Measurements from ENCODE around the gene SPNS2.
"Not testable (repeated sequence)": the region's sequence is repeated elsewhere in the genome, so short reads cannot be mapped to it uniquely, and the experiment has no call there.

SPNS2 gene

DNA sequence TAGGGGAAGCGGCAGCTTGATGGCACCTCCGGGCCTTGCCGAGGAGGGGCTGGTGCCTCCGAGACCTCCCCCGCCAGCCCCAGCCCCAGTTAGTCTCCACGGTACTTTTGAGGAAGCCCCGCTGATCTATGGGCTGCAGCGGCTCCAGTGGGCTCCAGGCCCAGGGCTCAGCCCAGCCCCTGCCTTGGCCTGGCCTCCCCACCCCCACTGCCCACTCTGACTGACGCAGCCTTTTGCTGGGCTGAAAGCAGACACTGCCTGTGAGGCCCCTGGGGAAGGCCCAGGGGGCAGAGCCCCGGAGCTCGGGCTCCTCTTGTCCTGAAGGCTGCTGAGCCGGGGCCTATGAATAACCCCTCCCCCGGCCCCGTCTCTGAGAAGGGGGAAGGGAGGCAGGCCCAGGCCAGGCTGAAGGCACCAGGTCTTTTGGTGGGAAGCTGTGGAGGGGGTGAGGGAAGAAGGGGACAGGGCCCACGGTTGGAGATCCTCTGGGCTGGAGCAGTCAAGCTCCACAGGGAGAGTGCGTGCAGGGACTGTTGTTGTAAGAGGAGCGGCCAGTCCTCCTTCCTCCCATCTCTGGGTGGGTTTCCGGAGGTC is 78.1 kb downstream of the SPNS2 start:
- no peak for DNase-seq

DNA sequence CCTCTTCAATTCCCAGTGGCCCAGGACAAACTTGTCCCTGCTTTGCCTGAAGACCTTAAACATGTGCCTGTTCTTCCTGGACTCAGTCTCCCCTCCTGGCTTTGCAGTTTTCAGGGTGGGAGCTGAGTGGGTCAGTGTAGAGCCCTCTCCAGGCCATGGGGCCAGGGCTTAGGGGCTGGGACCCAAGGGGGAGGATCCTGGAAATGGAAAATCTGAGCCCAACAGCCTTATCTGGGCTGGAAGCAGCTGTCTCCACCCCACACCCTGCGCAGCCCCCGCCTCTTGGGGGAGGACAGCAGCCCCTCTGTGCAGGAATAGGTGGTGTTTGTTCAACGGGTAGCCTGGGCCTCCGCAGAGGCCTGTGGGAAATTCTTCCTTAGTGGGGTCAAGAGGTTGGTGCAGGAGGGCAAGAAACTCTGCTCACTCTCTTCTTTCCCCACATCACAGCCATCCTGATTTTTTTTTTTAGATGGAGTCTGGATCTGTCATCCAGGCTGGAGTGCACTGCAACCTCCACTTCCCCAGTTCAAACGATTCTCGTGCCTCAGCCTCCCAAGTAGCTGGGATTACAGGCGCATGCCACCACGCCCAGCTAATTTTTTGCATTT is 78.8 kb downstream of the SPNS2 start:
- no peak for DNase-seq

DNA sequence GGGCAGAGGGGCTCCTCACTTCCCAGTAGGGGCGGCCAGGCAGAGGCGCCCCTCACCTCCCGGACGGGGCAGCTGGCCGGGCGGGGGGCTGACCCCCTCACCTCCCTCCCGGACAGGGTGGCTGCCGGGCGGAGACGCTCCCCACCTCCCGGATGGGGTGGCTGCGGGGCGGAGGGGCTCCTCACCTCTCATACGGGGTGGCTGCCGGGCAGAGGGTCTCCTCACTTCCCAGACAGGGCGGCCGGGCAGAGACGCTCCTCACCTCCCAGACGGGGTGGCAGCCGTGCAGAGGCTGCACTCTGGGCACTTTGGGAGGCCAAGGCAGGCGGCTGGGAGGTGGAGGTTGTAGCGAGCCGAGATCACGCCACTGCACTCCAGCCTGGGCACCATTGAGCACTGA is 79.7 kb downstream of the SPNS2 start:
- DNase-seq, result not testable (repeated sequence)

DNA sequence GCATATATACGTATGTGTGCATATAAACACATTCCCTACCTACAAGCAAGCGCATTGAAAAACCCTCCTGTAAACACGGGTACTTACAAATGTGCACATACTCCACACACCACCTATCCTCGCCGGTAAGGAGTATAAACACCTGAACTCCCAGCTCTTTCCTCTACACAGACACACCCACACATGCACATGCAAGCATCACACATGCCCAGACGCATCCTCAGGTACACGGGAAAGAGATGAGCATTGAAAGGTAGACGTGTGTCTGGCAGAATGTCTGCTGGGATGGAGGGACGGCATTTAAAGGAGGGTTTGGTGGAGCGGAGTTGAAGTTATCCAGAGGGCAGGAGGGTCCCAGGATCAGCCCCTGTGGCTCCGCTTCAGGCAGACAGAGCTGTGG is 81.0 kb downstream of the SPNS2 start:
- no peak for DNase-seq

DNA sequence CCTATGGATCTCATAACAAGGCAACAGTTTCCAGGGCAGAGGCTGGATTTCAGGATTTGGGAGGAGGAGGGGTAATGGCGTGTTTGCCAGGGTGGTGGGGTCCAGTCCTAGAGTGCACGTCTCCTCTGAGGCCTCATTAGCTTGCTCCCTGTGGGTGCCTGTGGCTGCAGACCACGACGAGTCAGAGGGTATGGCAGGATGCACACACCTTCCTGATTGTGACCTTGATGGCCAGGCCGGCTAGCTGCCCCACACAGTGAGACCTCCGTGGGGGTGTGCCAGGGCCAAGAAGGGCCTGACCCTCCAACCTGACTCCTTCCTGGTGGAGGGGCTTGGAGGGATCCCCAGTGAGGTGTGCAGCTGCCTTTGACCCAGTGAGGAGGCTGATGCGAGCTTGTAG is 81.6 kb downstream of the SPNS2 start:
- no peak for DNase-seq

DNA sequence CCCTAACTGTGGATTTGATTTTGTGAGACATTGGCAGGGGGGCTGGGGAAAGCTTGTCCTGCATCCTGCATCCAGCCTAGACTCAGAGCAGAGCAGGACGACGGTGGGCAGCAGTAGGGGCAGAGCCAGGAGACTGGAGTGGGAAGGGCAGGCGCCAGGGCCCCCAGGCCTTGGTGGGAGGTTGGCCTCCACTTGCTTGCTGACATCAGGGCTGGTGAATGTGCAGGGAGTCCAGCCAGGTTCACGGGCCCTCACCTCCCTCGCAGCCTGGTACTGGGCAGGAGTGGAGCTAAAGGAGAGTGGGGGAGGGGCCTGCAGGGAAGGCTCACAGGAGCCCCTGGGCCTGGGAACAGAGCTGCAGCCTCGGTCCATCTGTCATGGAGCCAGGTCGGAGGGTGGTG is 83.4 kb downstream of the SPNS2 start:
- DNase-seq, result no peak

DNA sequence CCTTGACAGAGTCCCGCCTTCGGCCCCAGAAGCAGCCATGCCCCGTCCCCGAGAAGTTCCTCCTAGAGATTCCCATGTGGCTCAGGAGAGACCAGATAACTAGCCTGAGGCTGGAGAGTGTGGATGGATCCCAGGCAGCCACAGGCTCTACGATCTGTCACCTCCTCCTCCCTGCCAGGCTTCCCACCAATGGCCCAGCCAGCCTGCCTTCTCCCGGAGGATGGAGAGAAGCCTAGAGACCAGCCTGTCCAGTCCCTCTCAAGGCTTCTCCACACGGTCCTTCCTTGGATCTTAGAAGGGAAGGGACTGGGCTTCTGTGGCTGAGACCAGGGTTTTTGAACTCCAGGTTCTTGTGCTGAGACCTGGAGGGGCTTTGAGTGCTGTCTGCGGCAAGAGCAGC is 84.0 kb downstream of the SPNS2 start:
- DNase-seq, result no peak

DNA sequence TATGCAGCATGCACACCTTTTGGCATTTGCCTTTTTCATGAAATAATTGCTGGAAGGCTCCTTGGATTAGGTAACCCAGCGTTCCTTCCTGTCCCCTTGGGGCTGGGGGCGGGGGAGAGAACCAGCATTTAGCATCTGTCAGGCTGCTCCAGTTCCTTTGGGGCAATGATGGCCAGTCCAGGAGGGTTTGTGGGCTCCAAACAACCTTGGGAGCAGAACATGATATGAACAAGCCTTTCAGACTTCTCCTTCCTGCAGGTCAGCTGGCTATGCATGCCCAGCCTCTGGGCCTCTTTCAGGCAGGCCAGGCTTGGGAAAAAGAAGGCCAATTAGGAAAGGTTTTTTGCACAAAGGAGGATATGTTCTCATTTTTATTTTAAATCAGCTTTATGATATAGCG is 84.5 kb downstream of the SPNS2 start:
- no peak for DNase-seq

DNA sequence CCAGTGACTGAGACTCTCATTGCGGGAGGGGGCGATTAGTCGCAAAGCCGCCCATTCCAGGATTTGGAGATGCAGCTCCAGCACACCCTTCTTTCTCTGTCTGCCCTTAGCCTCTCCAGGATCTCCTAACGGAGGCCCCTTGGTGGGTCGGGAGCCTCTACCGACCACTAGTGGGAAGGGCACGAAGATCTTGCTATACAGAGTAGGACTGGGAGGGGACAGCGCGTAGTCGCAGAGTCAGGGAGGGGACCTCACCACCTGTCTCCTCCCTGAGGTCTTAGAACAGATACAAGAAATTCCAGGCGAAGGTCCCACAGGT is 85.1 kb downstream of the SPNS2 start:
- no peak for DNase-seq

DNA sequence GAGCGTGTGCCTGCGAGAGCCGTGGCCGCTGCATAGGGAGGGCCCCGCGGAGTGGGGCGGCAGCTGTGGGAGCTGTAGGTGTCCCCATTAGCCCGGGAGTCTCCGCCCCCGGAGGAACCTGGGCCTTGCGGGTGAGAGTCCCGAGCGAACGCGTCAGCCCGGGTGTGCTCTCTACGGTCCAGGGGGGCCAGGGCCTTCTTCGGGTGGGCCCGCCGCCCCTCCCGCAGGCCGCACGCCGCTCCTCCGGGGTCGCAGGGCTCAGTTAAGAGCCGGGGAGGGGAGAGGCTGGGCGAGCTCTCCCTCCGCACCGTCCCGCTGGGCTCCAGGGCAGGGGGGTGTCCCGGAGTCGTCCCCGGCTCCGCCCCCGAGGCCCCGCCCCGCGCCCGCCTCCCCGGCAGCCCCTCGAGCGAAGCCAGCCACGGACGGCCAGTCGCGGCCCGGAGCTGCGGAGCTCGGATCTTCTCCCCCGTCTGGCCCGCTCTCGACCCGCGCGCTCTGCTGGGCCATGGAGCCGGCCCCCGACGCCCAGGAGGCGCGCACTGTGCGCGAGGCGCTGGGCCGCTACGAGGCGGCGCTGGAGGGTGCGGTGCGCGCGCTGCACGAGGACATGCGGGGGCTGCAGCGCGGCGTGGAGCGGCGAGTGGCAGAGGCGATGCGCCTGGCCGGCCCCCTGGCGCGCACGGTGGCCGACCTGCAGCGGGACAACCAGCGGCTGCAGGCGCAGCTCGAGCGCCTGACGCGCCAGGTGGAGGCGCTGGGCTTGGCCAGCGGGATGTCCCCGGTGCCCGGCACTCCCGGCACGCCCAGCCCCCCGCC is 85.6 kb downstream of the SPNS2 start, which contains the start of gene SMTNL2:
Gene SMTNL2 (plus strand): TSS at position 429 of the 816 bp plus-strand sequence. CDS start 77 bp downstream, at position 506.
- no peak for DNase-seq

DNA sequence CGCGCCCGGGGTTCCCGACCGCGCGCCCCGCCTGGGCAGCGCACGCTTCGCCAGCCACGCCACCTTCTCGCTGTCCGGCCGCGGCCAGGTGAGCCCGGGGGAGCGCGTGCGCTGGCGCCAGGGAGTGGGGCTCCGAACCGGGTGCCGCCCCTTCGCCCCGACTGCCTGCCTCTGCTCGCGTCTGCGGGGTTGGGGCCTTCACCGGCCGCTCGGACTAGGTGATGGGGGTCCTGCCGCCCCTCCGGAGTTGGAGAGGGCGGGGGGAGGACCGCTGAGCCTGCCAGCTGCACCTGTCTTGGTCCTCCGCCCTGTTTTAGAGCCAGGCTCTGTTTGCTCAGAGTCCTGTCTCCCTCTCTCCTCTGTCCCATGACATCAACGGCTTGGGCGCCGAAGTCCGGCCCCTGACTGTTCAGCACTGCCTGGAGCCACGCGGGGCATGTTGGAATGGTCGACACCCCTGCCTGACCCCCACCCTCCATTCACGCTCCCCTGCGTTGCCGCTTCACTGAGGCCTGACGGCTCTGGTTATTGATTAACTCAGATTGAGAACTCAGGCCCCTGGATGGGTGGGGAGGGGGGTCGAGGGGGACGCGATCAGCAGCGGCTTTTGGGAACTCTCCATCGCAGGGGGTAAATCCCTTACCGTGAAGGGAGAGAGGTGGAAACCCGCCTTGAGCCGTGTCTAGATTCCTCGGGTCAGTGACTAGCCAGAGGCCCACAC is 86.4 kb downstream of the SPNS2 start:
- DNase-seq, result no peak

DNA sequence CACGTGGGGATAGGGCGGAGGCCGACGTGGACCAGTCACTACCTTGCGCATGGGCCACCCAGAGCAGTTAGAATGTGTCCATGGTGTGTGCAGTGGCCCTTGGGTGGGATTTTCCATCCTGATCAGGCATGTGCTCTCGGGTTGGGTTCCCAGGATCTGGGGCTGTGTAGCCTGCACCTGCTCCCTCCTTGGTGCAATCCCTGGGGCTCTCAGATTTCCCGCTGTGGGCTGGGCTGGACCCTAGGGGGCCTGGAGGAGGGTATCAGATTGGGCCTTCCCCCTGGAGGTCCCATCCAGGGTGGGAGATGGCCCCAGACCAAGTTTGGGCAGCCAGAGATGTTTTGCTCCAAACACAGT is 86.9 kb downstream of the SPNS2 start:
- DNase-seq, result no peak

DNA sequence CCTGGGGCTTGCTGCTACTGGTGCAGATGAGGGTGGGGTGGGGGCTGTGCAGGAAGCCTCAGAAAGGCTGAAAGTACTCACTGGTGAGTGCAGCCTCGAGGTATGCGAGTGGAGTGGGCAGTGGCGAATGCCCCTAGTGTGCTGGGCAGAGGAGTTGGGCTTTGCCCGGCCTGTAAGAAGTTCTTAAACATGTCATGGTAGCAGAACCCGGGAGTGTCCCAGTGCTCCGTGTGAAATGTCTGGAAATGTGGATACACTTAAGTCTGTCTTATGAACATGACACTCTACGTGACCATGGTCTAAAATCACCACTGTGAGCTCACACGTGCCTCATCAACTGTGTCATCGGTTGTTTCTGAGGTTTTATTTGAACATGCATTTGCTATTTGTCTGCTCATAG is 87.4 kb downstream of the SPNS2 start:
- no peak for DNase-seq

DNA sequence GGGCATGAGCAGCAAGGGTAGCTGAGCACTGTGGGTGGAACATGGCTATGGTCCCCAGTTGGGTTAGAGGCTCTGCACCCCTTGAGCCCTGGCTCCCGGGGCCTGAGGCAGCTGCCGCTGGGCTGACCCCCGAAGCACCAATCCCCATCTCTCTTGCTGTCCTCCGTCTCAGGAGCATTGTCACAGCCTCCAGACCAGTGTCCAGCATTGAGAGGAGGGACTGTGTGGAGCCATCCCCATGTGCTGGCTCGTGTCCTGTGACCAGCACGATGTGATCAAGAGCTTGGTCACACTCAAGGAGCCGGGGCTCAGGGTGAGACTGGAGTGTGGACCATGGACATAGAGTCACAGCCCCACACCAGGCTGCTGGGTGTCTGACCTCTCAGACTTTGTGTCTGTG is 88.5 kb downstream of the SPNS2 start:
- no peak for DNase-seq

DNA sequence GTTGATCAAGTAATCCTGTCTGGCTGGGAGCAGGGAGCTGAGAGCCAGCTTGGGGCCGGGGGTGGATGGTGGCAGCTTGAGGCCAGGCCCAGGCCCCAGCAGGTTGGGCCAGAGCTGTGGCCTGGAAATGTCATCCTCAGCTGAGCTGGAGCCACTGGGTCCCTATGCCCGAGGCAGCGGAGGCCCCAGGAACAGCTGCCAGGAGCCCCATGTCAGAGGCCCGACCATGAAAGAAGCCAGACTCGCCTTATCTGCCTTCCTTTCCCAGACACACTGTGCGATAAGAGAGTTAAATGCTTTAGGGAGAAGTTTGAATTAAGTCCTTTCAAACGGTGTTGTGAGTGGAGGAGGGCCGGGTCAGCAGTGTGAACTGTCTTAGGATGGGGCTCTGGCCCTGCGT is 89.1 kb downstream of the SPNS2 start:
- DNase-seq, result no peak

DNA sequence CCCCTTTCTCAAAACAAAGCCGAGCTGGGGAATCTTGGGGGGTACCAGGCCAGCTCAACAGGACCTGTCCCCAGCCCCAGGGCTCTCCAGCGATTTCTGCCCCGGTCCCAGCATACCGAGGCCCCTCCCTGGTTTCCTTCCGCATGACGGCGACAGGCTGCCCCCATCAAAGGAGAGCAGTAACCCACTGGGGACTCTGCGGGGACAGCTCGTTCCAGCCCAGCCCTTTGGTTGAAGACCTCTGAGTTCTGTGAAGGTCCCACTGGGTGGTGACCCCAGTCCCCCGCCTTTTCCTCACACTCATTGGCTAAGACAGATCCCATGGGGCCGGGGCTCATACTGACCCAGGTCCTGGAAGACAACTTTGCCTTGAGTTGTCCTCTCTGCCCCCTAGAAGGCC is 89.7 kb downstream of the SPNS2 start:
- DNase-seq, result no peak
